GM18499 (cell line): Measurements from ENCODE around the gene HELZ.
A peak's percentile ranks its signal among the peaks of the same experiment; 100 is the strongest.
"Not testable (repeated sequence)": the region's sequence is repeated elsewhere in the genome, so short reads cannot be mapped to it uniquely, and the experiment has no call there.

Experiments used
- ATAC-seq: cut with Tn5 transposase; IDR thresholded peaks from one replicate; pipeline ENCODE4 v1.9.1; 2021; ENCODE audit warnings: moderate number of reproducible peaks; ENCODE audit not compliant: insufficient read depth, unreplicated experiment

HELZ gene

GRCh38 chr17:67092710-67093109, 152.3 kb downstream of the HELZ start:
- not testable (repeated sequence) for ATAC-seq

DNA sequence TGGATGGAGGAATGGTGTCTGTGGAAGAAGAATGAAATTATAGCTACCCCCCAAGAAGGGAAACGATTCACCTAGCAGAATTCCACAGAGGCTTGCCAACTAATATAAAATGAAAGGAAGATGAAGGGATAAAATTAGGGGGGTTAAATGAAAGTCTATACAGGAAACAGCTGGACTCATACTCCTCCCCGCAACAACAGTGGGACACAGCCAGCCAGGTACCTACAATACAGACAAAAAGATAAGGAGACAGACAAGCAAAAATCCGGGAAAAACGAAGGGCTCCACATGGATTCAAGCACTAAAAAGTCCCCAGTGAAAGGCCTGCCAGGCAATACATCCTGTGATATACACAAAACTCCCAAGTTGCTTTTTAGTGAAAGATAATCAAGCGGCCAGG, 152.7 kb downstream of the HELZ start:
- ATAC-seq = no peak

DNA sequence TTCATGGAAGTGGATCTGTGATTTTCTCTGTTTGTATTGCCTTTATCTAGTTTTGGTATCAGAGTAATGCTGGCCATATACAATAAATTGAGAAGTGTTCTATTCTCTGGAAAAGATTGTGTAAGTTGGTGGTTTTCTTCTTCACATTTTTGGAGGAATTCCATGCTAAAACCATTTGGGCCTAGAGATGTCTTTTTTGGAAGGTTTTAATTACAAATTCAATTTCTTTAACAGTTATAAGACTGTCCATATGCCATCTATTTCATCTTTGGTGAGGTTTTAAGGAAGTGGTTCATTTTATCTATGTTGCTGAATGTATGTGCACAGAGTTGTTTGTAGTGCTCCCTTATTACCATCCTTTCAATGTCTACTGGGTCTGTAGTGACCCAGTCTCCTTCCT, 154.7 kb downstream of the HELZ start:
- ATAC-seq = no peak

DNA sequence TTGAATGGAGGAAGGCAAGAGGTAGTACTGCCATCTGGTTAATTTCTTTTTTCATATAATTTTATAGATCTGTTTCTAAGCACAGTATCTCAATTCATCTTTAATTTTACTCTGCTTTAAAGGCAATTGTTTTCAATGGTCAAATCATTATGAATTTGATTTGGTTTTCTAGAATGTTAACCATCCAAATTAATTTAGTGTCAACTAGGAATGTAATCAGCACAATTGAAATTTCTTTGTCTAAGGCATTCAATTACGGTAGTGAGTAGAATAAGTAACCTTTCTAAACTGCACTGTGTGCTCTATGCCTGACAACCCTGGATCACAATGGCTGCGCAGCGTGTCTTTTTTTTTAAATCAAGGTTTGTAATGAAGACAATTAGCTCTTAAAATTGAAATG, 156.4 kb downstream of the HELZ start:
- ATAC-seq = no peak

- no peak for ATAC-seq
These were observed 159.6 kb downstream of the HELZ start for GRCh38 chr17:67085406-67085805.

- peak; percentile 74 for ATAC-seq
These were observed 162.9 kb downstream of the HELZ start for GRCh38 chr17:67082107-67082506.

DNA sequence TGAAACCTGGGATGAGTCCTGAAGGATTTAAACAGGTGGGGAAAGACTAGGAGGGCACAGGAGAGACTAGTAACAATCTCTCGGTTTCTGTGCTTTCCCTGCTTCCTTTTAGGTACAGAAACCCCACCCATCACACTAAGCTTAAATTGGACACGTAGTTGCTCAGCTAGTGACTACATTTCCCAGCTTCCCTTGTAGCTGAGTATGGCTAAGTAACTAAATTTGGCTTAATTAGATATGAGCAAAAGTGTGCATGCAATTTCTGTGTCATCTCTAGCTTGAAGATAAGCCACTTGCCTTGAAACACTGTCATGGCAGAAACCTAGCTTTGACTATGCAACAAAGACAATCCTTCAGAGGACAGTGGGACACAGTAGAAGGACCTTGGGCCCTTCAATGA, 164.2 kb downstream of the HELZ start:
- no peak for ATAC-seq

DNA sequence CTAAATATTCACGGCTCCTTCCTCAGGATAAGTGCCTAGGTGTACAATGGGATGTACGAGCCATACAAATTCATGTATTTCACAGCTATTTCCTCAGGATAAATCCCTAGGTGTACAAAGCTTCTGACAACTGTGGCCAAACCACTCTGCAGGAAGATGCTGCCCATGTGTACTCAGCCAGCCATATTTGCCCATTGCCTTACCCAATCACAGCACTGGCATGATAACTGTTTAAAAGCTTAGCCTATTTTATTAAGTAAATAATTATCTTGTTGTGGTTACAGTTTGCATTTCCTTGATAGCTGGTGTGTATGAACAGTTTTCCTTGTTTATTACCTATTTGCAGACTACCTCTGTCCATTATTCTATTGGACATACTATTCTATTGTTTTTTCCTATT, 165.5 kb downstream of the HELZ start:
- no peak for ATAC-seq

- ATAC-seq = no peak
These were observed 166.7 kb downstream of the HELZ start for GRCh38 chr17:67078292-67078691.

GRCh38 chr17:67076290-67076689, 168.7 kb downstream of the HELZ start:
- ATAC-seq = no peak

- no peak for ATAC-seq
These were observed 170.2 kb downstream of the HELZ start for GRCh38 chr17:67074781-67075180.

GRCh38 chr17:67072885-67073284, 172.1 kb downstream of the HELZ start:
- no peak for ATAC-seq

DNA sequence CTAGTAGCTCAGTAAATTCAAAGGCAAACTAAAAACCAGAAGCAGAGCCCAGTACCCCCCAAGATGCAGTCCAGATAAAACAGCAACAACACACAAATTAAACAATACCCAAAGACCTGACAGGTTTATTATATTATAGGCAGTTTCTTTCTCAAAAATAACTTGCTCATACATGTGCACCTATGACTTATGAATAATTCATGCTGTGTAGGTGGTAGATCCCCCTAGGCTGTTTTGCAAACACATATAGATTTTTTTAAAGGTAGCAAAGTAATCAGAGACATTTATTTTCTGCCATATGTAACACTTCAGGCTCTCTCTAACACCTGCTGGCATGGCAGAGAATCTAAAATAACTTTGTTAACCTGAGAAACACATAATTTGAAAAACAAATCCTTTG, 173.4 kb downstream of the HELZ start:
- ATAC-seq = no peak

- no peak for ATAC-seq
These were observed 175.3 kb downstream of the HELZ start for GRCh38 chr17:67069603-67070136.

DNA sequence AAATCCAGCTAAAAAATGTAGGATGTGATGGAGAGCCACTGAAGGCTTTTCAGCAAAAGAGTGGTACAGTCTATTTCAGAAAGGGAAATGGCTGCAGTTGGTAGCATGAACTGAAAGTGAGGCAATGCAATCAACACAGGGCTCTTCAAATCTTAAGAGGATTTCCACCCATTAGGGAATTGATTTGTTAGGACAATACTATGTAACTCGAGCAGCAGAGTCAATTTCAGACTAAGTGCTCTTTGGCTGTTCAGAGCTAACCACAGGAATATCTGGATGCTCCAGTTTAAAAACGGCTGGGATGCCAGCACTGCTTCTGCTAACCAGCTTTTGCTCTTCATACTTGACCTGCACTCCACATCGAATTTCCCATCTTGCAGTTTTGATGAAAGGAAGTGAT, 176.0 kb downstream of the HELZ start:
- no peak for ATAC-seq

GRCh38 chr17:67067571-67068482, 177.2 kb downstream of the HELZ start:
- ATAC-seq = no peak

DNA sequence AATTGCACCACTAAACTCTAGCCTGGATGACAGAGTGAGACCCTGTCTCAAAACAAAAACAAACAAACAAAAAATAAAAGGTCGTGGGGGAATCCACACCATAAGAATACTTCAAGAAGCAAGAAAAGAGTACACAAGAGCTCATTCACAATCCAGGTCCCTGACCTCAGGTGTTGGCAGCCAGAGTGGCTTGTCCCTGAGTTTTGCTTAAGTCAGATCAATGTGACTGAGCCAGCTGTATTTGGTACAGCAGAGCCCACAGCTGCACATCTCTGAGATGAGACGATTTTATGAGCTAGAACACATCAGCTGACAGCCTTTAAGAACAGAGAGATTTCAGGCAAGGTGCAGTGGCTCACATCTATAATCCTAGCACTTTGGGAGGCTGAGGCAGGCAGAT, 178.3 kb downstream of the HELZ start:
- ATAC-seq = no peak

DNA sequence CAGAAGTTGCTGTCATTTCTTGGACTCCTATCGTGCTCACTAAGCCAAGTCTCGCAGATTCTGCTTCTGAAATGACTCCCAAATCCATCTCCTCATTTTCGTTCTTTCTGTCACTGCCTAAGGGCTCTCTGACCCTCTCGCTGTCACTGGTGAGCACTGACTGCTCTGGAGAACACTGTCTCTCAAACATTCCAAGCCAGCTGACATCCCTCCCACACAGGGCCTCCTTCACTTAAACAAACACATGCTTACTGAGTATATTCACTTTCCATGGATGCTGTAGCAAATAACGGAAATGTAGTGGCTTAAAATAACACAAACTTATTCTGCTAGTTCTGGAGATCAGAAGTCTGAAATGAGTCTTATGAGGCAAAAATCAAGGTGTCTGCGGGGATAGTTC, 181.9 kb downstream of the HELZ start:
- no peak for ATAC-seq

- no peak for ATAC-seq
These were observed 185.6 kb downstream of the HELZ start for GRCh38 chr17:67059372-67059771.

DNA sequence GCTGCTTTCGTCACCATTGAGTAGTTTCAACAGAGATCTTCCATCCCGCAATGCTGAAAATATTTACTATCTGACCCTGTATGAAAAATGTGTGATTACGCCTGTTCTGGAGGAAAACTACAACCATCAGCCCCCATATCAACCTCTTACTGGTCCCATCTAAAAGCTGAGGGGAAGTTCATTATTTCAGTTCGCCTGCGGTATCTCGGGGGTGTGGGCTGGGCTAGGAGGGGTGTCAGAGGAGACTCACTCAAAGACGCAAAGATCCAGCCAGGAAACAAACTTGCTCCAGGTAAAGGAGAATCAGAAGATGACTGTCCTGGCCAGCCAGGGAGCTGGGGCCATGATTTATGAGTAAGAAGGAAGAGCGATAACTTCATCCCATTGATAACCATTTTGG, 187.0 kb downstream of the HELZ start:
- no peak for ATAC-seq

GRCh38 chr17:67056746-67057490, 188.1 kb downstream of the HELZ start:
- no peak for ATAC-seq
